ENCODE data around the gene ADAM15.

ADAM15 gene

GRCh38 chr1:155002464-155003226 lies 48.5 kb upstream of the ADAM15 start, which contains the start of gene ZBTB7B (continued):
- TF ChIP-seq, protein P1, sequence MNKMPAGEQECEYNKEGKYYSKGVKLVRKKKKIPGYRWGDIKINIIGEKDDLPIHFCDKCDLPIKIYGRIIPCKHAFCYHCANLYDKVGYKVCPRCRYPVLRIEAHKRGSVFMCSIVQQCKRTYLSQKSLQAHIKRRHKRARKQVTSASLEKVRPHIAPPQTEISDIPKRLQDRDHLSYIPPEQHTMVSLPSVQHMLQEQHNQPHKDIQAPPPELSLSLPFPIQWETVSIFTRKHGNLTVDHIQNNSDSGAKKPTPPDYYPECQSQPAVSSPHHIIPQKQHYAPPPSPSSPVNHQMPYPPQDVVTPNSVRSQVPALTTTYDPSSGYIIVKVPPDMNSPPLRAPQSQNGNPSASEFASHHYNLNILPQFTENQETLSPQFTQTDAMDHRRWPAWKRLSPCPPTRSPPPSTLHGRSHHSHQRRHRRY (tag by site-specific recombination; IDR thresholded peaks at IDR 0.05): no peak
- TF ChIP-seq ZNF626 (tag by site-specific recombination; IDR thresholded peaks at IDR 0.05) (no peak), ZNF214 (tag by site-specific recombination; IDR thresholded peaks at IDR 0.05; ENCODE audit: borderline replicate concordance) (no peak), SCRT2 (tag by site-specific recombination; IDR thresholded peaks at IDR 0.05) (no peak), ZNF560 (tag by site-specific recombination; IDR thresholded peaks at IDR 0.05; ENCODE audit: borderline replicate concordance) (no peak), ZNF529 (tag by site-specific recombination; IDR thresholded peaks at IDR 0.05; ENCODE audit: insufficient replicate concordance) (no peak), GLIS2 (tag by site-specific recombination; IDR thresholded peaks at IDR 0.05) (peak; percentile 44; the same call in 1 of the 2 replicates), ZNF76 (tag by site-specific recombination; IDR thresholded peaks at IDR 0.05; ENCODE audit: borderline replicate concordance, low read depth) (no peak), WT1 (tag by site-specific recombination; IDR thresholded peaks at IDR 0.05) (no peak), ZNF223 (tag by site-specific recombination; IDR thresholded peaks at IDR 0.05) (no peak), ZNF391 (tag by site-specific recombination; IDR thresholded peaks at IDR 0.05; ENCODE audit: borderline replicate concordance, low read depth) (no peak), ZNF501 (tag by site-specific recombination; IDR thresholded peaks at IDR 0.05) (no peak), ZNF670 (tag by site-specific recombination; IDR thresholded peaks at IDR 0.05; ENCODE audit: low read depth) (no peak), ZNF311 (tag by site-specific recombination; IDR thresholded peaks at IDR 0.05; ENCODE audit: borderline replicate concordance) (no peak), EGR2 (tag by site-specific recombination; IDR thresholded peaks at IDR 0.05; ENCODE audit: low read depth) (0 out of 2 replicates have a peak, but pooled peaks have one; percentile 4), PATZ1 (tag by site-specific recombination; IDR thresholded peaks at IDR 0.05) (peak; percentile 72), ZSCAN23 (tag by site-specific recombination; IDR thresholded peaks at IDR 0.05) (no peak), ZNF24 (tag by site-specific recombination; IDR thresholded peaks at IDR 0.05) (0 out of 2 replicates have a peak, but pooled peaks have one; percentile 12), SALL2 (tag by site-specific recombination; IDR thresholded peaks at IDR 0.05; ENCODE audit: borderline replicate concordance) (no peak), ZFP69B (tag by site-specific recombination; IDR thresholded peaks at IDR 0.05) (peak; percentile 32; the same call in 1 of the 2 replicates), ZNF555 (tag by site-specific recombination; conservative IDR thresholded peaks at IDR 0.05) (no peak), BCL11B (tag by site-specific recombination; IDR thresholded peaks at IDR 0.05; ENCODE audit: low read depth) (peak; percentile 64; the same call in 1 of the 2 replicates)
- TF ChIP-seq, protein P2, sequence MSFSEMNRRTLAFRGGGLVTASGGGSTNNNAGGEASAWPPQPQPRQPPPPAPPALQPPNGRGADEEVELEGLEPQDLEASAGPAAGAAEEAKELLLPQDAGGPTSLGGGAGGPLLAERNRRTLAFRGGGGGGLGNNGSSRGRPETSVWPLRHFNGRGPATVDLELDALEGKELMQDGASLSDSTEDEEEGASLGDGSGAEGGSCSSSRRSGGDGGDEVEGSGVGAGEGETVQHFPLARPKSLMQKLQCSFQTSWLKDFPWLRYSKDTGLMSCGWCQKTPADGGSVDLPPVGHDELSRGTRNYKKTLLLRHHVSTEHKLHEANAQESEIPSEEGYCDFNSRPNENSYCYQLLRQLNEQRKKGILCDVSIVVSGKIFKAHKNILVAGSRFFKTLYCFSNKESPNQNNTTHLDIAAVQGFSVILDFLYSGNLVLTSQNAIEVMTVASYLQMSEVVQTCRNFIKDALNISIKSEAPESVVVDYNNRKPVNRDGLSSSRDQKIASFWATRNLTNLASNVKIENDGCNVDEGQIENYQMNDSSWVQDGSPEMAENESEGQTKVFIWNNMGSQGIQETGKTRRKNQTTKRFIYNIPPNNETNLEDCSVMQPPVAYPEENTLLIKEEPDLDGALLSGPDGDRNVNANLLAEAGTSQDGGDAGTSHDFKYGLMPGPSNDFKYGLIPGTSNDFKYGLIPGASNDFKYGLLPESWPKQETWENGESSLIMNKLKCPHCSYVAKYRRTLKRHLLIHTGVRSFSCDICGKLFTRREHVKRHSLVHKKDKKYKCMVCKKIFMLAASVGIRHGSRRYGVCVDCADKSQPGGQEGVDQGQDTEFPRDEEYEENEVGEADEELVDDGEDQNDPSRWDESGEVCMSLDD (tag by site-specific recombination; IDR thresholded peaks at IDR 0.05): peak; percentile 99
- TF ChIP-seq, protein P3, sequence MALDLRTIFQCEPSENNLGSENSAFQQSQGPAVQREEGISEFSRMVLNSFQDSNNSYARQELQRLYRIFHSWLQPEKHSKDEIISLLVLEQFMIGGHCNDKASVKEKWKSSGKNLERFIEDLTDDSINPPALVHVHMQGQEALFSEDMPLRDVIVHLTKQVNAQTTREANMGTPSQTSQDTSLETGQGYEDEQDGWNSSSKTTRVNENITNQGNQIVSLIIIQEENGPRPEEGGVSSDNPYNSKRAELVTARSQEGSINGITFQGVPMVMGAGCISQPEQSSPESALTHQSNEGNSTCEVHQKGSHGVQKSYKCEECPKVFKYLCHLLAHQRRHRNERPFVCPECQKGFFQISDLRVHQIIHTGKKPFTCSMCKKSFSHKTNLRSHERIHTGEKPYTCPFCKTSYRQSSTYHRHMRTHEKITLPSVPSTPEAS (tag by site-specific recombination; IDR thresholded peaks at IDR 0.05): no peak
- TF ChIP-seq, protein P4, sequence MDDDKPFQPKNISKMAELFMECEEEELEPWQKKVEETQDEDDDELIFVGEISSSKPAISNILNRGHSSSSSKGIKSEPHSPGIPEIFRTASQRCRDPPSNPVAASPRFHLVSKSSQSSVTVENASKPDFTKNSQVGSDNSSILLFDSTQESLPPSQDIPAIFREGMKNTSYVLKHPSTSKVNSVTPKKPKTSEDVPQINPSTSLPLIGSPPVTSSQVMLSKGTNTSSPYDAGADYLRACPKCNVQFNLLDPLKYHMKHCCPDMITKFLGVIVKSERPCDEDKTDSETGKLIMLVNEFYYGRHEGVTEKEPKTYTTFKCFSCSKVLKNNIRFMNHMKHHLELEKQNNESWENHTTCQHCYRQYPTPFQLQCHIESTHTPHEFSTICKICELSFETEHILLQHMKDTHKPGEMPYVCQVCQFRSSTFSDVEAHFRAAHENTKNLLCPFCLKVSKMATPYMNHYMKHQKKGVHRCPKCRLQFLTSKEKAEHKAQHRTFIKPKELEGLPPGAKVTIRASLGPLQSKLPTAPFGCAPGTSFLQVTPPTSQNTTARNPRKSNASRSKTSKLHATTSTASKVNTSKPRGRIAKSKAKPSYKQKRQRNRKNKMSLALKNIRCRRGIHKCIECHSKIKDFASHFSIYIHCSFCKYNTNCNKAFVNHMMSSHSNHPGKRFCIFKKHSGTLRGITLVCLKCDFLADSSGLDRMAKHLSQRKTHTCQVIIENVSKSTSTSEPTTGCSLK (tag by site-specific recombination; IDR thresholded peaks at IDR 0.05): no peak
- TF ChIP-seq, protein P5, sequence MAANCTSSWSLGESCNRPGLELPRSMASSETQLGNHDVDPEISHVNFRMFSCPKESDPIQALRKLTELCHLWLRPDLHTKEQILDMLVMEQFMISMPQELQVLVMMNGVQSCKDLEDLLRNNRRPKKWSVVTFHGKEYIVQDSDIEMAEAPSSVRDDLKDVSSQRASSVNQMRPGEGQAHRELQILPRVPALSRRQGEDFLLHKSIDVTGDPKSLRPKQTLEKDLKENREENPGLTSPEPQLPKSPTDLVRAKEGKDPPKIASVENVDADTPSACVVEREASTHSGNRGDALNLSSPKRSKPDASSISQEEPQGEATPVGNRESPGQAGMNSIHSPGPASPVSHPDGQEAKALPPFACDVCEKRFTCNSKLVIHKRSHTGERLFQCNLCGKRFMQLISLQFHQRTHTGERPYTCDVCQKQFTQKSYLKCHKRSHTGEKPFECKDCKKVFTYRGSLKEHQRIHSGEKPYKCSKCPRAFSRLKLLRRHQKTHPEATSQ (tag by site-specific recombination; IDR thresholded peaks at IDR 0.05): no peak

Data from HEK293 (cell line).